ENCODE data around the gene NUBP2. TPM values are rescaled to one million over a fixed set of nuclear protein-coding genes. Genes with fewer than 3 reads are reported as not detected.
A peak's percentile ranks its signal among the peaks of the same experiment; 100 is the strongest.

NUBP2 gene
- polyA plus RNA-seq, 2 of the 4 experiments (the other 2 are of a cell fraction), result 24.7 to 65.3 TPM

- POLR2A ChIA-PET, result interaction anchor here (0.9 to 2.0 kb wide), 13 partner anchors 10 to 403 kb away, joined by 3 to 46 read pairs (median 6); partner anchors contain the start of genes CRAMP1, EME2, FAHD1 and HAGH
- DNase-seq (ENCODE audit: low read depth in 1 of 2, low spot score in 1 of 2) (peak in 1 of 2 experiments; percentile 35), ATAC-seq (peak in 1 of 2 experiments; percentile 20; a peak in 4 of 6 replicates), FAIRE-seq (no peak)
- CTCF ChIA-PET, result interaction anchor here (0.7 to 2.9 kb wide), 7 partner anchors 10 to 147 kb away, joined by 3 to 15 read pairs (median 4); partner anchors contain the start of genes EME2, FAHD1, HAGH and MAPK8IP3
- Histone ChIP-seq H3K4me3 (peak overlapping the region; percentile 74), H3K27ac (peak overlapping the region; percentile 65 to 90), H3K9me3 (no peaks in the 10 kb centered on the region), H3K4me1 (peaks cover 22% of the 10 kb centered on the region; the same call in 2 of the 3 replicates), H3K4me2 (peak overlapping the region; percentile 83)
- TF ChIP-seq TP53 (CRISPR knock-in tag; IDR thresholded peaks at IDR 0.05) (peak; percentile 70; the same call in 1 of the 2 replicates), BCL3 (IDR thresholded peaks at IDR 0.05) (0 out of 3 replicates have a peak, but pooled peaks have one; percentile 34), MAX (IDR thresholded peaks at IDR 0.05) (0 out of 2 replicates have a peak, but pooled peaks have one; percentile 10), KDM5A (IDR thresholded peaks at IDR 0.05) (0 out of 2 replicates have a peak, but pooled peaks have one; percentile 41), PHF8 (IDR thresholded peaks at IDR 0.05; ENCODE audit: borderline replicate concordance, low read depth) (peak; percentile 35; the same call in 1 of the 2 replicates), POLR2A (IDR thresholded peaks at IDR 0.05; ENCODE audit: low read length) (peak; percentile 23; the same call in 1 of the 2 replicates), ZNF302 (CRISPR knock-in tag; IDR thresholded peaks at IDR 0.05) (no peak), HDAC2 (IDR thresholded peaks at IDR 0.05) (no peak)
- 5% methylated on average over 43 of the region's 70 CpGs for WGBS (ENCODE audit: missing lambda C conversion rate)
Observed at GRCh38 chr16:1781758-1782407, 877 bp upstream of the NUBP2 start.

GRCh38 chr16:1784977-1785845 is 2.5 kb downstream of the NUBP2 start:
- H3K4me1 ChIP-seq, result peaks cover 19% of the 10 kb centered on the region; the same call in 2 of the 3 replicates
- ChIA-PET POLR2A (interaction anchor here (0.6 kb wide), 1 partner anchor 29 kb away, joined by 3 read pairs; no protein-coding TSS in a partner anchor), CTCF (interaction anchor here (0.7 to 1.6 kb wide), 6 partner anchors 11 to 970 kb away, joined by 3 to 4 read pairs (median 4); partner anchors contain the start of gene EME2)
- FAIRE-seq (no peak), DNase-seq (ENCODE audit: low read depth in 1 of 2, low spot score in 1 of 2) (no peak), ATAC-seq (no peak)
- H3K9me3 ChIP-seq, result no peaks in the 10 kb centered on the region
- H3K27ac ChIP-seq, result no peak overlapping the region
- 89% methylated on average over 25 of the region's 26 CpGs for WGBS (ENCODE audit: missing lambda C conversion rate)
- no peak for TF ChIP-seq JUN (IDR thresholded peaks at IDR 0.05)
- no peak for TF ChIP-seq FOSL2 (IDR thresholded peaks at IDR 0.05)
- TF ChIP-seq FOSL2 (CRISPR knock-in tag; IDR thresholded peaks at IDR 0.05), result no peak
- no peak for TF ChIP-seq ZFP36 (IDR thresholded peaks at IDR 0.05; ENCODE audit: borderline replicate concordance, partially characterized antibody)
- no peak for TF ChIP-seq ZSCAN20 (CRISPR knock-in tag; IDR thresholded peaks at IDR 0.05)
- no peak for TF ChIP-seq ATOH8 (CRISPR knock-in tag; IDR thresholded peaks at IDR 0.05; ENCODE audit: low read depth)
- TF ChIP-seq EHF (CRISPR knock-in tag; IDR thresholded peaks at IDR 0.05), result no peak
- TF ChIP-seq SREBF2 (IDR thresholded peaks at IDR 0.05), result no peak
- no peak for TF ChIP-seq POLR2A (IDR thresholded peaks at IDR 0.05; ENCODE audit: low read length)
- TF ChIP-seq FOXS1 (CRISPR knock-in tag; IDR thresholded peaks at IDR 0.05), result no peak
- TF ChIP-seq RARB (CRISPR knock-in tag; IDR thresholded peaks at IDR 0.05), result no peak
- no peak for TF ChIP-seq USF2 (IDR thresholded peaks at IDR 0.05)
- no peak for TF ChIP-seq NPAS2 (CRISPR knock-in tag; IDR thresholded peaks at IDR 0.05; ENCODE audit: borderline replicate concordance)
- TF ChIP-seq BCL3 (IDR thresholded peaks at IDR 0.05), result no peak
- no peak for TF ChIP-seq TFCP2L1 (CRISPR knock-in tag; IDR thresholded peaks at IDR 0.05)
- TF ChIP-seq PHF8 (IDR thresholded peaks at IDR 0.05; ENCODE audit: borderline replicate concordance, low read depth), result no peak
- TF ChIP-seq JUNB (IDR thresholded peaks at IDR 0.05), result no peak
- no peak for TF ChIP-seq EHMT2 (IDR thresholded peaks at IDR 0.05; ENCODE audit: low read depth)
- TF ChIP-seq ELK1 (IDR thresholded peaks at IDR 0.05; ENCODE audit: low read depth, low read length), result no peak
- TF ChIP-seq HES2 (IDR thresholded peaks at IDR 0.05), result no peak
- no peak for TF ChIP-seq KDM1A (IDR thresholded peaks at IDR 0.05; ENCODE audit: low read depth)
- no peak overlapping the region for H3K4me3 ChIP-seq
- H3K4me2 ChIP-seq, result no peak overlapping the region

Measured in A549 (cell line).